Parathyroid adenoma (tissue), 2 donors: ENCODE results near the gene USP51.
"Not testable (repeated sequence)": the region's sequence is repeated elsewhere in the genome, so short reads cannot be mapped to it uniquely, and the experiment has no call there.

Experiments used
- H2AFZ ChIP-seq: fragments of 300-600 bp; sonication (generic); one replicate; pipeline ENCODE4 v1.7.0; 2017; ENCODE audit warnings: antibody characterized with exemption, mild to moderate bottlenecking
- H3K27ac ChIP-seq: fragments of 300-600 bp; sonication (generic); one replicate; pipeline ENCODE4 v1.7.0; 2017
- H3K27me3 ChIP-seq: fragments of 300-600 bp; sonication (generic); one replicate; pipeline ENCODE4 v1.7.0; 2017; ENCODE audit warnings: low read length; ENCODE audit not compliant: control insufficient read depth, insufficient read depth
- H3K36me3 ChIP-seq: fragments of 300-600 bp; sonication (generic); one replicate; pipeline ENCODE4 v1.7.0; 2017; ENCODE audit warnings: low read length; ENCODE audit not compliant: control insufficient read depth, insufficient read depth
- H3K4me1 ChIP-seq: fragments of 300-600 bp; sonication (generic); one replicate; pipeline ENCODE4 v1.7.0; 2017; ENCODE audit warnings: control low read depth
- H3K4me2 ChIP-seq: fragments of 300-600 bp; sonication (generic); one replicate; pipeline ENCODE4 v1.7.0; 2017; ENCODE audit warnings: low read length
- H3K4me3 ChIP-seq: fragments of 300-600 bp; sonication (generic); one replicate; pipeline ENCODE4 v1.7.0; 2017; ENCODE audit warnings: low read depth, low read length
- H3K79me2 ChIP-seq: fragments of 300-600 bp; sonication (generic); one replicate; pipeline ENCODE4 v1.7.0; 2017; ENCODE audit warnings: control low read depth
- H3K9ac ChIP-seq: fragments of 300-600 bp; sonication (generic); one replicate; pipeline ENCODE4 v1.7.0; 2017; ENCODE audit warnings: mild to moderate bottlenecking
- H3K9me3 ChIP-seq: fragments of 300-600 bp; sonication (generic); one replicate; pipeline ENCODE4 v1.7.0; 2017; ENCODE audit warnings: low read length; ENCODE audit not compliant: control insufficient read depth
- CTCF ChIP-seq: fragments of 300-600 bp; sonication (generic); IDR thresholded peaks from one replicate; pipeline ENCODE4 v1.7.0; 2017; ENCODE audit warnings: antibody characterized with exemption, mild to moderate bottlenecking
- donor health status: primary hyperparathyroidism.

The USP51 gene

DNA sequence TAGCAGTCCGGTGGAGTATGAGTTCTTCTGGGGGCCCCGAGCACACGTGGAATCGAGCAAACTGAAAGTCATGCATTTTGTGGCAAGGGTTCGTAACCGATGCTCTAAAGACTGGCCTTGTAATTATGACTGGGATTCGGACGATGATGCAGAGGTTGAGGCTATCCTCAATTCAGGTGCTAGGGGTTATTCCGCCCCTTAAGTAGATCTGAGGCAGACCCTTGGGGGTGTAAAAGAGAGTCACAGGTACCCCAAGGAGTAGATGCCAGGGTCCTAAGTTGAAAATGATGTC, 36.9 kb downstream of the USP51 start:
- no peaks in the 10 kb centered on the region for H3K27me3 ChIP-seq
- no peaks in the 10 kb centered on the region for H3K4me1 ChIP-seq
- no peaks in the 10 kb centered on the region for H3K79me2 ChIP-seq
- H3K4me3 ChIP-seq, result peak overlapping the region; percentile 74
- peak overlapping the region; percentile 66 for H3K4me2 ChIP-seq
- H3K36me3 ChIP-seq, result no peaks in the 10 kb centered on the region
- no peaks in the 10 kb centered on the region for H3K9me3 ChIP-seq
- H2AFZ ChIP-seq, result peak overlapping the region; percentile 88
- peak overlapping the region; percentile 78 for H3K27ac ChIP-seq
- H3K9ac ChIP-seq, result no peak overlapping the region
- TF ChIP-seq CTCF, result no peak

DNA sequence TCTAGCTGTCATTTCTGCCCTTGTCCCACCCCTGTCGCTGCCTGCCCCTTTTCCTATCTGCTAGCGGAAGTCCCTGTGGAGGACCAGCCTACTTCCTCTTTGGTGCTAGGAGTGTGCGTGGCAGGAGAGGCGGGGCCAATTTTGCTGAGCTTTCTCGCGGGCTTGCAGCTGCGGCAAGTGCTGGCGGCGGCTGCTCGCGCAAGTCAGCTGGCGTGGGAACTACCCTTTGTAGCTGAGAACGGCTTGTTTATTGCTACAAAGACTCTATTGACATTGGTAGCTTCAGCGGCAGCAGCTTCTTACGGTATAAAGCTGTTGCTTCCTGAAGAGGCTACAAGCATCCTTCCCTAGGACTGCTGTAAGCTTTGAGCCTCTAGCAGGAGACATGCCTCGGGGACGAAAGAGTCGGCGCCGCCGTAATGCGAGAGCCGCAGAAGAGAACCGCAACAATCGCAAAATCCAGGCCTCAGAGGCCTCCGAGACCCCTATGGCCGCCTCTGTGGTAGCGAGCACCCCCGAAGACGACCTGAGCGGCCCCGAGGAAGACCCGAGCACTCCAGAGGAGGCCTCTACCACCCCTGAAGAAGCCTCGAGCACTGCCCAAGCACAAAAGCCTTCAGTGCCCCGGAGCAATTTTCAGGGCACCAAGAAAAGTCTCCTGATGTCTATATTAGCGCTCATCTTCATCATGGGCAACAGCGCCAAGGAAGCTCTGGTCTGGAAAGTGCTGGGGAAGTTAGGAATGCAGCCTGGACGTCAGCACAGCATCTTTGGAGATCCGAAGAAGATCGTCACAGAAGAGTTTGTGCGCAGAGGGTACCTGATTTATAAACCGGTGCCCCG, 37.4 kb downstream of the USP51 start, which contains the start of gene MAGEH1:
MAGEH1 (plus strand) TSS at position 138 of the 843 bp plus-strand sequence; CDS start at position 386, 248 bp downstream.
- Histone ChIP-seq H3K9me3 (no peaks in the 10 kb centered on the region), H3K4me2 (peak within 1 kb of the TSS; percentile 66), H2AFZ (peak within 1 kb of the TSS; percentile 88), H3K4me1 (no peaks in the 10 kb centered on the region), H3K36me3 (no peaks in the 10 kb centered on the region), H3K27ac (peak within 1 kb of the TSS; percentile 78), H3K27me3 (no peaks in the 10 kb centered on the region), H3K4me3 (peak within 1 kb of the TSS; percentile 74), H3K9ac (no peak within 1 kb of the TSS), H3K79me2 (no peaks in the 10 kb centered on the region)
- TF ChIP-seq CTCF, result no peak

DNA sequence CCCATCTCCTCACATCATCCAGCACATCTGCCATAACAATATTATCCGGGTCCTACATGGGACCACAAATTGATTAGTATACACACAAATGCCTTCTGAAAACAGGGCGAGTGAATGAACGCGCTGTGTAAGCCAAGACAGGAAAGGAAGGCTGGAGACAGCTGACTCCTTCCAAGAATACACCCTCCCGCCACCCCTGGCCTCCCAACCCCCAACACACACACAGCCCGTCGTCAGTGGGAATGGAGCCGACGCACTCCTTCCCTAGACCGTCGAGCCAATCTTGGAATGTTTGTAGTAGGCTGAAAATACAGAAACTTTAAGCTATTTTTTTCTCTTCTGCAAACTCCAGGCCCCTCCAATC, 38.0 kb downstream of the USP51 start:
- Histone ChIP-seq H3K4me1 (no peaks in the 10 kb centered on the region), H3K36me3 (no peaks in the 10 kb centered on the region), H3K4me2 (peak overlapping the region; percentile 66), H3K9me3 (no peaks in the 10 kb centered on the region), H3K9ac (no peak overlapping the region), H3K4me3 (peak overlapping the region; percentile 74), H3K27ac (peak overlapping the region; percentile 78), H3K79me2 (no peaks in the 10 kb centered on the region), H3K27me3 (no peaks in the 10 kb centered on the region), H2AFZ (peak overlapping the region; percentile 88)
- TF ChIP-seq CTCF, result no peak

DNA sequence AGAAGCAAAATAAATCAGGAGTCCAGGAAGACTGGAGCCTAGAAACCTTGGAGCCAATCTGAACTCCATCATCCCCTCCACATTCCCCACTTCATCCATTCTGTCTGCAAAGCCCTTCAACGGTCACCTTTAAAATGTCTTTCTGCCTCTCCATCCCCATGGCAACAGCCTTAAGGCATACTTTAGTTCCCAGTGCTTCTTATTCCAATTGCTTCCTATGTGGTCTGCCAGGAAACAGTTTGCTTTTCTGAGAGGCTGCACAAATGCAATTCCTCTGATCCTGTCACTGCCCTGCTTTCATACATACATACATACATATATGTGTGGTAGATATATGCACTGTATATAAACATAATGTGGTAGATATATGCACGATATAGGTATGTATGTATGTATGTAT, 38.5 kb downstream of the USP51 start:
- no peaks in the 10 kb centered on the region for H3K4me1 ChIP-seq
- H3K27me3 ChIP-seq, result no peaks in the 10 kb centered on the region
- no peak for TF ChIP-seq CTCF
- peak overlapping the region; percentile 66 for H3K4me2 ChIP-seq
- no peaks in the 10 kb centered on the region for H3K79me2 ChIP-seq
- H2AFZ ChIP-seq, result peak overlapping the region; percentile 58
- H3K9me3 ChIP-seq, result no peaks in the 10 kb centered on the region
- peak overlapping the region; percentile 74 for H3K4me3 ChIP-seq
- no peaks in the 10 kb centered on the region for H3K36me3 ChIP-seq
- no peak overlapping the region for H3K9ac ChIP-seq
- H3K27ac ChIP-seq, result peak overlapping the region; percentile 78

GRCh38 chrX:55450259-55450658, 39.4 kb downstream of the USP51 start:
- H3K27me3 ChIP-seq, result no peaks in the 10 kb centered on the region
- H3K9ac ChIP-seq, result no peak overlapping the region
- H3K9me3 ChIP-seq, result no peaks in the 10 kb centered on the region

DNA sequence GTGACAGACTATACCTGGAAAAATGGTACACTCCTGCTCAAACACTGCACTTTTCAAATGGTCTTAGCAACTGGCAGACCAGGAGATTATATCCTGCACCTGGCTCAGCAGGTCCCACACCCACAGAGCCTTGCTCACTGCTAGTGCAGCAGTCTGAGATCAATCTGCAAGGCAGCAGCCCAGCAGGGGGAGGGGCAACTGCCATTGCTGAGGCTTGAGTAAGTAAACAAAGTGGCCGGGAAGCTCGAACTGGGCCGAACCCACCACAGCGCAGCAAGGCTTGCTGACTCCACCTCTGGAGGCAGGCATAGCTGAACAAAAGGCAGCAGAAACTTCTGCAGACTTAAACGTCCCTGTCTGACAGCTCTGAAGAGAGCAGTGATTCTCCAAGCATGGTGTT, 46.2 kb downstream of the USP51 start:
- not testable (repeated sequence) for H3K36me3 ChIP-seq, H3K4me3 ChIP-seq, H3K79me2 ChIP-seq, H3K4me1 ChIP-seq, H3K9ac ChIP-seq, H3K9me3 ChIP-seq, H2AFZ ChIP-seq, H3K27ac ChIP-seq, H3K4me2 ChIP-seq, H3K27me3 ChIP-seq

More at GRCh38 chrX:55450259-55450658, 39.4 kb downstream of the USP51 start:
- no peak overlapping the region for H3K27ac ChIP-seq
- no peaks in the 10 kb centered on the region for H3K79me2 ChIP-seq
- no peaks in the 10 kb centered on the region for H3K36me3 ChIP-seq
- H3K4me1 ChIP-seq, result no peaks in the 10 kb centered on the region
- H2AFZ ChIP-seq, result no peak overlapping the region
- no peak overlapping the region for H3K4me2 ChIP-seq
- no peak for TF ChIP-seq CTCF
- no peak overlapping the region for H3K4me3 ChIP-seq
